Duodenal mucosa (tissue), 2 donors: ENCODE data around the gene PPP2CA.
"Not testable (repeated sequence)": the region's sequence is repeated elsewhere in the genome, so short reads cannot be mapped to it uniquely, and the experiment has no call there.

Source experiments
- H3K27ac ChIP-seq: one replicate; pipeline ENCODE4 v1.7.0; 2013; ENCODE audit warnings: low read depth, low read length
- H3K27me3 ChIP-seq, 2 donors: one replicate each; pipeline ENCODE4 v1.7.0; 2013; ENCODE audit warnings: low read length in 2 of 2, control low read depth in 1 of 2; ENCODE audit not compliant: insufficient read depth in 2 of 2, control insufficient read depth in 1 of 2
- H3K36me3 ChIP-seq, 2 donors: one replicate each; pipeline ENCODE4 v1.7.0; 2013; ENCODE audit warnings: low read length in 2 of 2, control low read depth in 1 of 2; ENCODE audit not compliant: insufficient read depth in 2 of 2, control insufficient read depth in 1 of 2
- H3K4me1 ChIP-seq, 2 donors: one replicate each; pipeline ENCODE4 v1.7.0; 2013; ENCODE audit warnings: low read length in 2 of 2, control low read depth in 1 of 2; ENCODE audit not compliant: insufficient read depth in 2 of 2, control insufficient read depth in 1 of 2
- H3K4me3 ChIP-seq, 2 donors: one replicate each; pipeline ENCODE4 v1.7.0; 2013; ENCODE audit warnings: low read length in 2 of 2, low read depth in 1 of 2
- H3K9ac ChIP-seq, 2 donors: one replicate each; pipeline ENCODE4 v1.7.0; 2013; ENCODE audit warnings: low read length in 2 of 2, low read depth in 1 of 2
- H3K9me3 ChIP-seq, 2 donors: one replicate each; pipeline ENCODE4 v1.7.0; 2013; ENCODE audit warnings: low read length in 2 of 2, control low read depth in 1 of 2; ENCODE audit not compliant: control insufficient read depth in 1 of 2

PPP2CA gene

GRCh38 chr5:134225780-134226440, at the start of gene PPP2CA:
PPP2CA (minus strand) TSS chr5:134226073; CDS start chr5:134225861, 212 bp downstream.
- Histone ChIP-seq H3K4me1 (peaks cover 29 to 35% of the 10 kb centered on the region in 2 donors), H3K27ac (peak within 1 kb of the TSS; percentile 100), H3K9ac (peak within 1 kb of the TSS; percentile 97 to 99), H3K4me3 (peak within 1 kb of the TSS; percentile 91 to 94), H3K36me3 (peaks cover 0 to 1% of the 10 kb centered on the region in 2 donors), H3K9me3 (no peaks in the 10 kb centered on the region), H3K27me3 (no peaks in the 10 kb centered on the region)

DNA sequence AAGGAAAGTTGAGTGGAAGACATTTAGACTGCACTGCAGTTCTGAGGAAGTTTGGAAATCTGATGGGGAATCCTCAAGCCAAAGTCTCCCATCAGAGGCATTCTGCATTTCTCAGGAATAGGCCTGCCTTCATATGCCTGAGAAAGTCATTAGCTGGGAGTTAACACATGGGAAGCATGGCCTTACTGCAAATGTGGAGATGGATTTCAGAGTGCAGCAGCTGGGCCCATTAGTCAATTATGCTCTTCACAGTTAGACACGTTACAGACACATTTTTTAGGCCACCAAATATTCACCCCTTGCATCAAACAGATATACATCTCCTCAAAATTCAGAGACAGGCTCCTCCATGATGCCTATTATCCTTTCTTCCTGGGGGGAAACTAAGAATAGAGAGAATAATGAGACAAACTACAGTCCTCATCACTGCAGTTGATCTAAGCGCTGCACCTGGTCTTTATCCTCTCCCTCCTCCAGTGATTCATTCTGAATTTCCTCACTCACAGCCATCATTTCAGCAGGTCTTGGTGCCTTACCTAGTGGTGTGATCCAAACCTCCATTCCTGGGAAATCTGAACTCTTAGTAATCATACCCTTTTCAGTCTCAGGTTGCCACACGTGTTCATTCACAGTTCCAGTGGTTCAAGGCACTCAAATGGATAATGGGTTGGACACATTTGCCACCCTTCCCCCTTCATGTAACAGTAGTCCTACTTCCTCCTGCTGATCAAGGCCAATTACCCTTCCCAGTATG, 47.9 kb upstream of the PPP2CA start:
- H3K36me3 ChIP-seq = no peaks in the 10 kb centered on the region
- H3K27me3 ChIP-seq = no peaks in the 10 kb centered on the region
- H3K9ac ChIP-seq = no peak overlapping the region
- H3K27ac ChIP-seq = no peak overlapping the region
- H3K4me3 ChIP-seq = no peak overlapping the region
- H3K4me1 ChIP-seq = no peaks in the 10 kb centered on the region
- H3K9me3 ChIP-seq = no peaks in the 10 kb centered on the region

DNA sequence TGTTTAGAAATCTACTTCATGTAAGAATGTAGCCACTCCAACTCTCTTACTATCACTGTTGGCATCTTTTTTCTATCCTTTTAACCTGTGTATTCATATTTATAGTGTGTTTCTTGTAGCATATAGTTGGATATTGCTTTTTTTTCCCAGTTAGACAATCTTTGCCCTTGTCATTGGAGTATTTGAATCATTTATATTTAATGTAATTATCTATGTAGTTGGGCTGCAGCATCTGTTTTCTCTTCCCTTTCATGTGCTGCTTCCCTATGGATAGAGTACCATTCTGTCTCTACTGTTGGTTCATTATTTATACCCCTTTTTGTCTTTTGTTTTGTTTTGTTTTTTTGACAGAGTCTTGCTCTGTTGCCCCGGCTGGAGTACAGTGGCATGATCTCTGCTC, 45.2 kb upstream of the PPP2CA start:
- Histone ChIP-seq H3K36me3 (no peaks in the 10 kb centered on the region), H3K27me3 (no peaks in the 10 kb centered on the region), H3K4me3 (no peak overlapping the region), H3K27ac (no peak overlapping the region), H3K4me1 (no peaks in the 10 kb centered on the region), H3K9me3 (no peaks in the 10 kb centered on the region), H3K9ac (no peak overlapping the region)

- Histone ChIP-seq H3K36me3 (no peaks in the 10 kb centered on the region), H3K4me1 (no peaks in the 10 kb centered on the region), H3K27ac (no peak overlapping the region)
These were observed 43.0 kb upstream of the PPP2CA start for GRCh38 chr5:134268919-134269318.

DNA sequence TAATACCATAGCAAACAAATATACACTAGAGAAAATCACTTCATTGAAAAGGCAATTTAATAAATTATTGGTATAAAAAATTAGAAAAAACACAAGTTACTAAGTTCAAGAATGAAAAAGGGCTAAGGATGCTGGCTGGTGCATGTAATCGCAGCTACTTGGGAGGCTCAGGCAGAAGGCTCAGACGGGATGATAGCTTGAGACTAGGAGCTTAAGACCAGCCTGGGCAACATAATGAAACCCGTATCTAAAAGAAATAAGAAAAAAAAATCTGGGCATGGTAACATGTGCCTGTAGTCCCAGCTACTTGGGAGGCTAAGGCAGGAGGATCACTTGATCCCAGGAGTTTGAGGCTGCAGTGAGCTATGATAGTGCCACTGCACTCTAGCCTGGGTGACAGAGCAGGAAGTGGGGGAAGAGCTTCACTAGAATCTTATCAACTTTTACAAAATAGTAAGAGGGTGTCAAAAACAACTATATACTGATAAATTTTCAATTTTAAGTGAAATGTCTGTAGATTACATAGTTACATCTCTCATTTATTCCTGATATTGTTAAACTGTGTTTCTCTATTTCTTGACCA, 42.2 kb upstream of the PPP2CA start:
- Histone ChIP-seq H3K4me1 (no peaks in the 10 kb centered on the region), H3K27me3 (no peaks in the 10 kb centered on the region), H3K9me3 (peaks cover 0 to 10% of the 10 kb centered on the region in 2 donors), H3K4me3 (no peak overlapping the region), H3K36me3 (no peaks in the 10 kb centered on the region), H3K27ac (no peak overlapping the region), H3K9ac (no peak overlapping the region)

More at GRCh38 chr5:134268919-134269318, 43.0 kb upstream of the PPP2CA start:
- H3K27me3 ChIP-seq = no peaks in the 10 kb centered on the region
- no peak overlapping the region for H3K4me3 ChIP-seq
- H3K9ac ChIP-seq = no peak overlapping the region
- peaks cover 0 to 6% of the 10 kb centered on the region in 2 donors for H3K9me3 ChIP-seq

DNA sequence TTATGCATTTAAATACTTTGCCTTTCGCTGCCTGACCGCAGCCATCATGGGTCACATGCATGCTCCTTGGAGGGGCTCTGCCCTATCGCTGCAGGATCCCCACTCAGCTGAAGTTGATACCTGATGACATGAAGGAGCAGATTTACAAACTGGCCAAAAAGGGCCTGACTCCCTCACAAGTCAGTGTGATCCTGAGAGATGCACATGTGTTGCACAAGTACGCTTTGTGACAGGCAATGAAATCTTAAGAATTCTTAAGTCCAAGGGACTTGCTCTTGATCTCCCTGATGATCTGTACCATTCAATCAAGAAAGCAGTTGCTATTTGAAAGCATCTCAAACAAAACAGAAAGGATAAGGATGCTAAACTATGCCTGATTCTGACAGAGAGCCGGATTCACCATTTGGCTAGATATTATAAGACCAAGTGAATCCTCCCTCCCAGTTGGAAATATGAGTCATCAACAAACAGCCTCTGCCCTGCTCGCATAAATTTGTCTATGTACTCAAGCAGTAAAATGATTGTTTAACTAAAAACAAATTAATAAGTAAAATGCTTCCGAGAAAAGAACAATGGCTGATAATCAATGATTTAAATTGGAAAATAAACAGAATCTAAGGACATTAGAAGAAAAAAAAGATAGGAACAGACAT, 41.6 kb upstream of the PPP2CA start:
- Histone ChIP-seq H3K4me1 (no peaks in the 10 kb centered on the region), H3K36me3 (no peaks in the 10 kb centered on the region), H3K9ac (no peak overlapping the region), H3K4me3 (no peak overlapping the region), H3K27me3 (no peaks in the 10 kb centered on the region), H3K27ac (no peak overlapping the region), H3K9me3 (peaks cover 0 to 16% of the 10 kb centered on the region in 2 donors)

GRCh38 chr5:134263801-134264200, 37.9 kb upstream of the PPP2CA start:
- Histone ChIP-seq H3K36me3 (no peaks in the 10 kb centered on the region), H3K9me3 (peaks cover 0 to 17% of the 10 kb centered on the region in 2 donors), H3K27me3 (no peaks in the 10 kb centered on the region), H3K27ac (no peak overlapping the region), H3K9ac (no peak overlapping the region), H3K4me3 (no peak overlapping the region), H3K4me1 (no peaks in the 10 kb centered on the region)

GRCh38 chr5:134262629-134263028, 36.8 kb upstream of the PPP2CA start:
- H3K27me3 ChIP-seq, H3K9ac ChIP-seq, H3K4me3 ChIP-seq, H3K36me3 ChIP-seq, H3K27ac ChIP-seq, H3K4me1 ChIP-seq: not testable (repeated sequence)
- peaks cover 0 to 17% of the 10 kb centered on the region in 2 donors for H3K9me3 ChIP-seq

GRCh38 chr5:134258896-134259295, 33.0 kb upstream of the PPP2CA start:
- no peaks in the 10 kb centered on the region for H3K27me3 ChIP-seq
- H3K36me3 ChIP-seq = no peaks in the 10 kb centered on the region
- H3K4me1 ChIP-seq = no peaks in the 10 kb centered on the region
- no peak overlapping the region for H3K4me3 ChIP-seq
- H3K9me3 ChIP-seq = peaks cover 0 to 11% of the 10 kb centered on the region in 2 donors
- H3K9ac ChIP-seq = no peak overlapping the region
- H3K27ac ChIP-seq = no peak overlapping the region

- Histone ChIP-seq H3K36me3 (no peaks in the 10 kb centered on the region), H3K9me3 (no peaks in the 10 kb centered on the region), H3K27me3 (no peaks in the 10 kb centered on the region), H3K9ac (no peak overlapping the region), H3K4me3 (no peak overlapping the region), H3K4me1 (no peaks in the 10 kb centered on the region), H3K27ac (no peak overlapping the region)
These were observed 31.3 kb upstream of the PPP2CA start for GRCh38 chr5:134257176-134257575.
